Kasumi-1 (cell line): ENCODE data around the gene CREB3L2.

Source experiments
- DNase-seq, 2 experiments: peaks; one replicate each; lab custom pipeline; 2025; lab: John Stamatoyannopoulos, UW

Gene CREB3L2

DNA sequence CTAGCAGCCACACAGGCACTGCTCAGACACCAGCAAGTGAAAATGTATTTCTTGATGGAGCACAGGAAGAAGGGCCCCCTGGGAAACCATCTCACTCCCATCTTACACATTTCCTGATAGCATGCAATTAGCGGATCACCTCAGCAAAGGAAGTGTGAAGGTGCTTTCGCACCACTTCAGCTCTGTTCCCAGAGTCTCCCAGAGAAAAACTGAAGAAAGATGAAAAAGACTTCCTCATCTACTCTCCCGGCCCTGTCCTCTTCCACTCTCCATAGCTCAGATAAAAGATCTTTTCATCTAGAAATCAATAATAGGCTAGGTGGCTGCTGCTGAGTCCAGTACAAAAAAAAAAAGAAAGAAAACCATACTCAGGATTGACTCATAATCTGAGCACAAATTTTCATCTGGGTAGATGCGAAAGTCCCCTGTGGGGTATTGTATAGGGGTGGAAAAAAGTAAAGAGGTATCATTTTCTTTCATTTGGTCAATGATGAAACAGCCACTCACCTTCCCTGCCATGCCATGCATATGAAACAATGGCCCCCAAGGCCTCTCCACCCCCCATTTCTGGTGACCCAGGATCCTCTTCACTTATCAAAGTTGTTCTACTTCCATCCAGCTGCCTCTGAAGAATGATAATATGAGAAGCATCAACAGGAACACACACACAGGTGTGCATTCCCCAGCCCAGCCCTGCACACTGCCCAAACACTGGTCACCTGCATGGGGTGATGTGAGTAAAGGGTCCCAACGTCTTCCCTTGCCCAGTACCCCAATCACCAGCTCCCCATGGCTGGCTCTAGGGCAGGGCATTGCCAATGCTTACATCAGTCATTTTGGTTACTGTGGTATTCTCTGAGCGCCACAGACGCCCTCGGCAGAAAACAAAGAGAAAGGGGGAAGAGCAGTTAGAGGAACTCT, 106.3 kb downstream of the CREB3L2 start:
- DNase-seq = no peak

DNA sequence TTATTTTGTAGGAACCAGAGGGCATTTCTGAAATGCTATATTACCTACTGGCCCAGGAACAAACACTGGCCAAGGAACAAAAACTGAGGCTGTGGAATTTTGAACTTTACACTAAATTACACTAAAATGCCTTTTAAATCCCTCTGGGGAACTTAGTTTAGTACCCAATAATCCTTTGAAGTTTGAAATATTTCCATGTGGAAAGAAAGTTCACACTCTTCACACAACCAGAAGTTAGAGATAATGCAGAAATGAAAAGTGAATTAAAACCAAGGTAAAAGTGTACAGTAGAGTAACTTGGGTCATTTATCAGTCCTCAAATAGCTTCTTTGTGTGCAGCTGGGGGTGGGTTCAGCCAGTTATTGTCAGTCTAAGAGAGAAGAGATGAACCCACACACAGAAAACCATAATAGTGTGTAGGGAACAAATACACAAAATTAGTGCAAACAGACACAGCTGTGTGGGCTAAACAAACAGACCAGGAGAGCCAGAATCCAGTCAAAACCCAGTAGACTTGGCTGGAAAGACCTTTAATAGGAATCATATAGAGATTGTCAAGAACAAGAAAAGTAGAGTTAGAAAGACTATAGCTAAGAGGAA, 108.6 kb downstream of the CREB3L2 start:
- DNase-seq = no peak

DNA sequence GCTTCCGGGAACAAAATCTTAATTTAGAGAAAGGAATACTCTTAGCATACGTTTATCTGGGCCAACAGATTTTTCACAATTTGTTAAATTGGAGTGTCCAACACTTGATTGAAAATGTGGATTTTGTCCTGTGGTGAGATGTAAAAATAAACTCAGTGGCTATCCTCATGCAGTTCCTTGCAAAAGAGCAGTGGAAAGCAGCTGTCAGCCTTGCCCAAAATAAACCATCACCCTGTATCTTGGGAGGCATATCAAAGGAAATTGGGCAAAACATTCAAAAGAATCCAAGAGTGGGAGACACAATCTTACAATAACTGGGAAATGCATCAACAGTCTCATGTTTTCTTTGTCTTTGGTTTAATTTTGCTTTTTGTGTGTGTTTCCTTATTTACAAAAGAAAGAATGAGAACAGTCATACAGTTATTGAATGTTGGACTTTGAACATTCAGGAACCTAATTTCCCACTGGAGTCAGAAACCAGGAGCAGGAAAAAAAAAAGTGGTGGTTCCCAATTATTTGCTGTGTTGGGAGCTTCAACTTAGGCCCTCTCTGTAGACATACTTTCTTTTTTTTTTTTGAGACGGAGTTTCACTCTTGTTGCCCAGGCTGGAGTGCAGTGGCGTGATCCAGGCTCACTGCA, 110.8 kb downstream of the CREB3L2 start:
- DNase-seq = no peak

DNA sequence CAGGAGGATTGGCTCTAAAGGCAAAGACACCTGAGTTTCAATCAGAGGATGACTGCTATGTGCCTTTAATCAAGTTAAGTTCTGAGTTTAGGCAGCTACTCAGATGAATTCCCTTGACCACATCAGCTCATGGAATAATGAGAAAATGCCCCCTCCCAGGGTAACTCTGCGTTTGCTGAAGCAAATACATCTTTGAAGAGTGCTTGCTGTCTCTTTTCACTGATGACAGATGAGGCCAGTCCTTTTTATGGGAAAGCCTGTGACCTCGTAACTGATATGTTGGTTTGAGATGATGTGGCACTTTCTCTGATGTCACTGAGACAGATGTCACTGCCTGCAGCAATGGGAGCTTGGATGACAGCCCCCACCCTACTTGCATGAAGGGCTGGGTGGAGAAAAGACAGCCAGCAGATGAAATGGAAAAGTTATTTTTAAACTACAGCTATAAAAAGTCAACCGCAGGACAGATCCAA, 111.4 kb downstream of the CREB3L2 start:
- peak in 1 of 2 experiments; percentile 8 for DNase-seq

GRCh38 chr7:137888241-137888640, 113.6 kb downstream of the CREB3L2 start:
- DNase-seq = no peak

- no peak for DNase-seq
Observed at GRCh38 chr7:137886746-137887145, 115.1 kb downstream of the CREB3L2 start.

DNA sequence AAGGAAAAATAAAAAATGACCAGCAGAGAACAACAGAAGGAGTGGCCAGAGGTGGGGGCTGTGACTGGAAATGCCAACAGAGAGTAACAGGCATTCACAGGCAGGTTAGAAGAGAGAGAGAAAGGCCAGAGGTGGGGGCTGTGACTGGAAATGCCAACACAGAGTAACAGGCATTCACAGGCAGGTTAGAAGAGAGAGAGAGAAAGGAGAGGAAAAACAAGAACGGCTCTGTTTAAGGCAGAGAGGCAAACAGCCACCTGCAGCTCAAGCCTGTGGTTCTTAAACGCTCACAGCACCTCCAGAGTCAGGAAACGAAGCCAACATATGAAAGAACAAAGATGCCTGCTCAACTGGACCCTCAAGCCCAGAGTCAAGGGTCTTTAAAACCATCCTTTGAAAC, 115.6 kb downstream of the CREB3L2 start:
- no peak for DNase-seq

DNA sequence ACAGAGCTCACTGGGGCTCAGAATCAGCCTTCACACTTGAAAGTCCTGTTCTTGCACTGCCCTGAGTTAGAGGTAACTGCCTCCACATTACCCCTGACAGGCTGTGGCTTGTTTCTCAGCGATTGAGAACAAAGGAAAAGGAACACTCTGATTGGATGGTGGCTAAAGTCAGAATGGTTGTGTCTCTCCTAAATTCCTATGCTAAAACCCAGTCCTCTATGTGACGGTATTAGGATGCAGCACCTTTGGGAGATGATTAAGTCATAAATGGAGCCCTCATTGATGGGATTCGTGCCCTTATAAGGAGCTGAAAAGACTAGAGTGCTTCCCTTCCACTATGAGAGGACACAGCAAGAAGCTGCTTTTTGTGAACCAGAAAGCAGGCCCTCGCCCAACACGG, 116.2 kb downstream of the CREB3L2 start:
- no peak for DNase-seq

DNA sequence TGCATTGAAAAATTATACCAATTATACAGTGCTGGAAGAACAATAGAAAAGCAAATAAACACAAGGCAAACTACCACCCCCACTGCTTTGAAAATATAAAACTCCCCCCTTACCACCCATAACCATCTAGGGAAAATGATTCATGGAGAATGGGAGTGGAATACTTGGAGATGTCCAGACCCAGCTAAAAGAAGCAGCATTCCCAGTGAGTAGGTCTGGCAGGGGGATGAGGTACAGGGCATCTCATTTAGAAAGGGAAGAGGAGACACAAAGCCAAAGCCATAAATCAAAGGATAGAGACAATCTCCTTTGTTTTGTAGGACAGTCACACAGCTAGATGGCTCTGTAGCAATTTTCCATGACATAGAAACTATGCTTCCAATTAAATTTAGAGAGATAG, 119.1 kb downstream of the CREB3L2 start:
- DNase-seq = no peak

- DNase-seq = peak in 1 of 2 experiments; percentile 19
Observed at GRCh38 chr7:137882261-137882668, 119.6 kb downstream of the CREB3L2 start.

DNA sequence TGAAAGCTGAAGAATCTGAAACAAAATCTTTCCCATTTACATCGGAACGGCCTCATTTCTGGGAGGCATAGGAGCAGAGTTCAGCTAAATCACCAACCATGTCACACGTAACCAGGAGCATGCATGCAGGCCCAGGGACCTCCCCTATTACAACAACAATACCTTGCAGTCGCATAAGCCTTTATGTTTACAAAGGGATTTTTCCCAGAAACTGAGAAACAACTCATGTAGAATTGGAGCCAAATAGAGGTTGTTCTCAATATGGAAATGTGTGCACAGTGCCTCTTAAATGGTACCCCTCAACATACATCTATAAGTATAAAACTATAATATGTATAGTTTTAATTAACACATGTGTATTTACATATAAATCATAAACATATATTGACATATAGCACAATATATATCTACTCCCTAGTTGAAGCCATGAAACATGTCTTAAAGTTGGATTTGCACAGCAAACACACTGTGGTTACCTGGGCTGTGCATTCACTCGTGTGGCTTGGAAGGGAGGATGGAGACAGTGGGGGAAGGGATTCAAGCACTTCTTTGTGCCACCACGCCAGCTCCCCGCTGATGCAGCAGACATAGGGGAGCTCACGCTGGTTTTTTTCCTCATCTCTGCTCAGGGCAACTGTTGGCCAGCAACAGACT, 120.2 kb downstream of the CREB3L2 start:
- DNase-seq = no peak

GRCh38 chr7:137880432-137880831, 121.5 kb downstream of the CREB3L2 start:
- no peak for DNase-seq

GRCh38 chr7:137879357-137880158, 122.3 kb downstream of the CREB3L2 start:
- no peak for DNase-seq

GRCh38 chr7:137878333-137878961, 123.4 kb downstream of the CREB3L2 start:
- no peak for DNase-seq

DNA sequence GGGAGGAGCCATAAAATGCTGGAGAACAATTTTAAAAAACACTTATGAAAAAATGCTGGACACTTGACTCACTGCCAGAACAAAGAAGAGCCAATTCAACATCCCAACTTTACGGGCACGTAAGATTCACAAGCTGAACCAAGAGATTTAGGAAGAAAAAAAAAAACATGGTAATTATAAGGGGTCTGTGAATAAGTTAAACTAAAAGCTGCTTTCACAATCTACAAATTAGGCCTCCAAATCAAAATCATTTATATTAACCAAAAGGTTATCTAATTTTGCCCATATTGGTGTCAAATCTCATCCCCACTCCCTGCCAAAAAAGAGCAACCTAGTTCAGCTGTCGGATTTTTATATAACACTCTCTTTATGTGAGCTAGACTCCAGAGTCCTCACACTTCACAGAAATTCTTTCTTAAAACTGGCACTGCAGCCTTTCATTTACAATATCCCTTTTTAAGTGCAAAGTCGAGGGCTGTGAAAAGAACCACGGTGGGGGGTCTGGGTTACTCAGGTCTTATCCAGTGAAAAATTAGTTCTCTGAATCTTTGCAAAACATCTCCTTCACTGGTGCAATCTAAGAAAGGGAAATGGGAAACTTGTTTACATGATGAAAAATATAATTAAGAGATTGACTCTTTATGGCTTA, 124.7 kb downstream of the CREB3L2 start:
- no peak for DNase-seq

DNA sequence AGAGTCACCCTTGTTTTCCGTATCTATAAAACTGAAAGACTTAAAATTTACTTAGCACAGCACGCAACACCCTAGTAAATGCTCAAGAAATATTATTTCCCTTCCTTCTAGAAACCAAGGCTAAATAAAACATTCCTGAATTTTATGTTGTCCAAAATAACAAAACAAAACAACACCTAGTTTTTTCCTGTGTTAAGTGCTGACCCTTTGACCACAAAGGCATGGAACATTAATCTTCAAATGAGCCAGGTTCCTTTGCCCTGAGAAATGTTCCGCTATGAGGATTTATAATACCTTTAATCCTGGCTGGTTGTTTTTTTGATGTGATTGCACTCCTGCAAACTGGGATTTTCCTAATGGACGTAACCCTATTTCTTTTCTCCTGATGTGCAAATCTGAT, 126.1 kb downstream of the CREB3L2 start:
- no peak for DNase-seq

DNA sequence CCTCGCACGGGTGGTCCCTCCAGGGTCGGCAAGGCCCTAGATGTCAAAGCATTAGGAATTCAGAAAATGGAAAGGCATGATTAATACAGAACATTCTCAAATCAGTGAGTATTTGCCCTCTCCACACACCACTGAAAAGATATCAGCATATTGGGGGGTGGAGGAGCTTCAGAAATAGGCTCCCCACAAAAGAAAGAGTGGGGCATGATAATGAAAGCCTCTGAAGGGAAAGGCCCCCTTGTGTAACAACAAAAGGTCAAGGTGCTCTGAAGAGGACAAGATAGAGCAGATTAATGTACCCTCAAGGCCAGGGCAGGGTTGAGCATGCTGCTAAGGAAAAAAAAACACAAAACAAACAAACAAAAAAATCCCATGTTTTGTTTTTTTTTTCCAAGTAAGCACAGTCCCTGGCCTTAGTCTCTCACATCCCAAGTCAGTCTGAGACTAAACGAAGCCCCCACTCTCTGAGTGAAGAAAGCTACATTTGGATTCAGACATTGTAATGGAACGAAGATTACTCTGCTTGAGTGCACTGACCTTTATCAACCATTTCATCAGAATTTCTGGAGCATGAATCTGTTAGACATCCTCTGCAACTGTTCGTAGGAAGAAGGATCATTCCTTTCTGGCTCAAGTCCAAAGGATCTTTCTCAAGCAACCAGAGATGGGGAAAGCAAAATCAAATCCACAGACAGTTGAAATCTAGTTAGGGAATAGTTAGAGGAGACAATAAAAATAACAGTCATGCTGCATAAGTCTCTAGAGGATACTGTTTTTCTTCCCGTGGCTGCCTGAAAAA, 127.7 kb downstream of the CREB3L2 start:
- no peak for DNase-seq

GRCh38 chr7:137873524-137873923, 128.4 kb downstream of the CREB3L2 start:
- DNase-seq = no peak

DNA sequence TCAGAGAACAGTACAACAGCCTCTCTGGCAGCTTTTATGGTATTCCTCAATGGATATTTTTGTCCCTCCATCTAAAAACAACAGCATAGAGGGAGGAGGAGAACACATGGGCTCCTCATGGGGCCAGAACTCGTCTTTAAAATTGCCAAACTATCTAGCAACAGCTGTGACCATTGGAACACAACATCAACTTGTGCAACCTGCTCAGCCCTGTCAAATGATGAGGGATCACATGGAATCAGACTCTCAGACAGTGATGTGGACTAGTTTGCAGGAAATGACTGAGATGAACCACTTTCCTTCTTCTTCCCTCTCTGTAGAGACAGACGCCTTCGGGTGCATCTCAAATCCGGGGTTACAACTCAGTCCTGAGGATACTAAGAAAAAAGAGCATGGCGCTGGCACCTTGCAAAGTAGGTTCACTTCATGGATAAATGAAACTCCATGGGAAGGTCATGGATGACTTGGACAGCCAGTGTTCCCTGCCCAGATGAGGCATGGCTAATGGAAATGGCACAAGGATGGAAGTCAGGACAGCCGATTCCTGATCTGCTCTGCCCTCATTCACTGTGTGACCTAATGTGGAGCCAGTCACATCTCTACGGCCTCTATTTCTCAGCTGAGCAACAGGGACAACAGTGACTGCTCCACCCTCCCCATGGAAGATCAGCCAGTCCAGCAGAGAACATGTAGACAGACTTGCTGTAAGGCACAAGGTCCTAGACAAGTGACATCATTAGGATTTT, 130.5 kb downstream of the CREB3L2 start:
- DNase-seq = no peak
